ENCODE data around the gene FPR3.

Gene FPR3

DNA sequence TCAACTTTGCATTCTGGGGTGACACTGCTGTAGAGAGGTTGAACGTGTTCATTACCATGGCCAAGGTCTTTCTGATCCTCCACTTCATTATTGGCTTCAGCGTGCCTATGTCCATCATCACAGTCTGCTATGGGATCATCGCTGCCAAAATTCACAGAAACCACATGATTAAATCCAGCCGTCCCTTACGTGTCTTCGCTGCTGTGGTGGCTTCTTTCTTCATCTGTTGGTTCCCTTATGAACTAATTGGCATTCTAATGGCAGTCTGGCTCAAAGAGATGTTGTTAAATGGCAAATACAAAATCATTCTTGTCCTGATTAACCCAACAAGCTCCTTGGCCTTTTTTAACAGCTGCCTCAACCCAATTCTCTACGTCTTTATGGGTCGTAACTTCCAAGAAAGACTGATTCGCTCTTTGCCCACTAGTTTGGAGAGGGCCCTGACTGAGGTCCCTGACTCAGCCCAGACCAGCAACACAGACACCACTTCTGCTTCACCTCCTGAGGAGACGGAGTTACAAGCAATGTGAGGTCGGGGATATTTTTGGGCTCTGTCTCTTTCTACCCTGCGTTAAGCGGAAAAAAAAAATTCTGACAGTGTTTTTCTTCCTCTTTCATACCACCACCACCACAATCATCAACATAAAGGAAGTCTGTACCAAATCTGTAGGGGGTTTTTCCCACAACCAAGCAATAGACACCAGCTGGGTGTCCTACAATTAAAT is 29.5 kb downstream of the FPR3 start:
- TF ChIP-seq, protein P1, sequence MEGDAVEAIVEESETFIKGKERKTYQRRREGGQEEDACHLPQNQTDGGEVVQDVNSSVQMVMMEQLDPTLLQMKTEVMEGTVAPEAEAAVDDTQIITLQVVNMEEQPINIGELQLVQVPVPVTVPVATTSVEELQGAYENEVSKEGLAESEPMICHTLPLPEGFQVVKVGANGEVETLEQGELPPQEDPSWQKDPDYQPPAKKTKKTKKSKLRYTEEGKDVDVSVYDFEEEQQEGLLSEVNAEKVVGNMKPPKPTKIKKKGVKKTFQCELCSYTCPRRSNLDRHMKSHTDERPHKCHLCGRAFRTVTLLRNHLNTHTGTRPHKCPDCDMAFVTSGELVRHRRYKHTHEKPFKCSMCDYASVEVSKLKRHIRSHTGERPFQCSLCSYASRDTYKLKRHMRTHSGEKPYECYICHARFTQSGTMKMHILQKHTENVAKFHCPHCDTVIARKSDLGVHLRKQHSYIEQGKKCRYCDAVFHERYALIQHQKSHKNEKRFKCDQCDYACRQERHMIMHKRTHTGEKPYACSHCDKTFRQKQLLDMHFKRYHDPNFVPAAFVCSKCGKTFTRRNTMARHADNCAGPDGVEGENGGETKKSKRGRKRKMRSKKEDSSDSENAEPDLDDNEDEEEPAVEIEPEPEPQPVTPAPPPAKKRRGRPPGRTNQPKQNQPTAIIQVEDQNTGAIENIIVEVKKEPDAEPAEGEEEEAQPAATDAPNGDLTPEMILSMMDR (IDR thresholded peaks at IDR 0.05; ENCODE audit: low read depth, low read length, missing control alignments): no peak

DNA sequence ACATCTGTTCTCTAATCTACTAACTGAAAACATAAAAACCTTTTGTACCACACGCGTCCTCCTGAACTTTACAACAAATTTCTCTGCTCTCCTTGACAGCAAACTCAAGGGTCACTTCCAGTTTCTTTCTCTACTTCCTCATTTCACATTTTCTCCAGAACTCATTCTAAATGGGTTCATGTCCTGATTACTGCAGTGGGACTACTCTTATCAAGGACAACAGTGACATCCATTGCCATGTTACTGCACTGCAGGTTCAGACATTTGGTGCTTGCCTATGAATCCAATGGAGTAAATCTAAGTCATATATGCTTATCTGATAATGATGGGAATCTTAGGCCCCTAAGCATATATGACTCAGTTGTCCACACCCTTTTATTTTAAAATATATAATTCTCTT is 35.3 kb downstream of the FPR3 start:
- TF ChIP-seq, protein P1 (IDR thresholded peaks at IDR 0.05; ENCODE audit: low read depth, low read length, missing control alignments): no peak
- no peak for DNase-seq (ENCODE audit: extremely low read depth, low read depth)

More for the DNA sequence above, 29.5 kb downstream of the FPR3 start:
- no peak overlapping the region for H3K4me3 ChIP-seq (replicated peaks; ENCODE audit: low read depth, low read length)
- DNase-seq (ENCODE audit: extremely low read depth, low read depth): no peak

DNA sequence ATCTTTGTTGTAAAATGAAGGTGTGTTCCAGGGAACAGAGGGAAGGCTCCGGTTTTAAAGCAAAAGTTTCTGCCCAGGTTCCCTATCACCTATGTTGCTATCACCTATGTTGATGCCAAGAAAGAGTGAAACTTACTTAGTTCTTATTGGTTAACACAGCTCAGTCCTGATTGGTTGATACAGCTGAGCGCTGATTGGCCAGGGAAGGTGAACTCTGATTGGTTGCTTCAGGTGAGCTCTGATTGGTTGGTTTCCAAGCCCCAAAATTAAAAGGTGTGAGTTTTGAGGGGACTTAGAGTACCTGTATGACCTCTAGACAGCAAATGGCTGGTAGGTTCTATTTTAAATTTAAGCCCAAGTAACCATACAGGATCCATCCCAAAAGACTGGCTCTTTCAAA is 42.2 kb downstream of the FPR3 start:
- no peak overlapping the region for H3K4me3 ChIP-seq (replicated peaks; ENCODE audit: low read depth, low read length)
- no peak for DNase-seq (ENCODE audit: extremely low read depth, low read depth)
- TF ChIP-seq, protein P1 (IDR thresholded peaks at IDR 0.05; ENCODE audit: low read depth, low read length, missing control alignments): no peak

More for the DNA sequence above, 35.3 kb downstream of the FPR3 start:
- no peak overlapping the region for H3K4me3 ChIP-seq (replicated peaks; ENCODE audit: low read depth, low read length)

DNA sequence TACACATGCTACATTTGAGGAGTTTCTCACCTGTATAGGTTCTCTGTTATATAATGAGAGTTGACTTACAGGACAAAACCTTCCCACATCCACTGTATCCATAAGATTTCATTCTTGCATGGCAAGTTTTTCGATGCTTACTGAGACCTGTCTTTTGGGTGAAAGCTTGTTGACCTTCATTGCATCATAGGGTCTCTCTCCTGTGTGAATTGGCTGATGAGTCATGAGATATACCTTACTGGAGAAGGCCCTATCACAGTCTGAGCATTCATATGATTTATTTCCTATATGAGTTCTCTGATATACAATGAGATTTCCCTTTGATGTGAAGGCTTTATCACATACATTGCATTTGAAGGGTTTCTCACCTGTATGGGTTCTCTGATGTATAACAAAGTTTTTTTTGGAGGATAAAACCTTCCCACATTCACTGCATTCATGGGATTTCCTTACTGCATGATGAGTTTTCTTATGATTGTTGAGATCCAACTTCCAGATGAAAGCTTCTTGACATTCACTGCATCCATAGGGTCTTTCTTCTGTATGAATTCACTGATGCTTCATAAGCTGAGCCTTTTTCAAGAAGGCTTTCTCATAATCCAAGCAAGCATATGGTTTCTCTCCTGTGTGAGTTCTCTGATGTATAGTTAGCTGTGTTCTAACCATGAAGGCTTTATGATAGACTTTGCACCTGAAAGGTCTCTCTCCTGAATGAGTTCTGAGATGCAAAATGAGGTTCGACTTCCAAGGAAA is 67.1 kb downstream of the FPR3 start:
- no peak for DNase-seq (ENCODE audit: extremely low read depth, low read depth)
- TF ChIP-seq, protein P1 (IDR thresholded peaks at IDR 0.05; ENCODE audit: low read depth, low read length, missing control alignments): no peak
- H3K4me3 ChIP-seq (replicated peaks; ENCODE audit: low read depth, low read length): no peak overlapping the region

DNA sequence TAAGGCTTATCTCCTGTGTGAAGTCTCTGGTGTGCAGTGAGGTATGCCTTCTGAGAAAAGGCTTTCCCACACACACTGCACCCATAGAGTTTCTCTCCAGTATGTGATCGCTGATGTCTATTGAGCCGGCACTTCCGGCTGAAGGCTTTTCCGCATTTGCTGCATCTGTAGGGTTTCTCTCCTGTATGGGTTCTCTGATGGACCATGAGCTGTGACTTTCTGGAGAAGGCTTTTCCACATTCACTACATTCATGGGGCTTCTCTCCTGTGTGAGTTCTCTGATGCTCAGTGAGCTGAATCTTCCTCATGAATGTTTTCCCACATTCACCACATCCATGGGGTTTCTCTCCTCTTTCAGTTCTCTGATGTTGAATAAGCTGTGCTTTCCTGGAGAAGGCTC is 78.1 kb downstream of the FPR3 start:
- no peak overlapping the region for H3K4me3 ChIP-seq (replicated peaks; ENCODE audit: low read depth, low read length)
- DNase-seq (ENCODE audit: extremely low read depth, low read depth): no peak
- TF ChIP-seq, protein P1 (IDR thresholded peaks at IDR 0.05; ENCODE audit: low read depth, low read length, missing control alignments): no peak

All from HFF-Myc (cell line).